MM.1S (cell line): ENCODE results near the gene LRRK1.

Experiments used
- DNase-seq: peaks from one replicate; pipeline ENCODE4 v3.0.0-alpha.2; 2015
- H2AFZ ChIP-seq: fragments of 300-600 bp; sonication (generic); 2 replicates; pipeline ENCODE4 v1.6.0; 2016; ENCODE audit warnings: antibody characterized with exemption, low read length
- H3F3A ChIP-seq: fragments of 300-600 bp; sonication (generic); 2 replicates; pipeline ENCODE4 v1.6.1; 2016; ENCODE audit warnings: mild to moderate bottlenecking, antibody characterized with exemption, low read length, moderate library complexity, mixed read lengths; ENCODE audit not compliant: insufficient read depth
- H3K27ac ChIP-seq: fragments of 300-600 bp; sonication (generic); 2 replicates; pipeline ENCODE4 v1.5.1; 2016; ENCODE audit warnings: mild to moderate bottlenecking, low read length
- H3K27me3 ChIP-seq: fragments of 300-600 bp; sonication (generic); replicated peaks from 2 replicates; pipeline ENCODE4 v1.6.0; 2016; ENCODE audit warnings: low read length; ENCODE audit not compliant: insufficient read depth
- H3K36me3 ChIP-seq: fragments of 300-600 bp; sonication (generic); replicated peaks from 2 replicates; pipeline ENCODE4 v1.6.1; 2016; ENCODE audit warnings: mild to moderate bottlenecking, low read length, mixed read lengths; ENCODE audit not compliant: insufficient read depth
- H3K4me1 ChIP-seq: fragments of 300-600 bp; sonication (generic); 2 replicates; pipeline ENCODE4 v1.6.1; 2016; ENCODE audit warnings: low read length, mixed read lengths
- H3K4me2 ChIP-seq: fragments of 300-600 bp; sonication (generic); 2 replicates; pipeline ENCODE4 v1.6.0; 2016; ENCODE audit warnings: low read depth, low read length
- H3K4me3 ChIP-seq: fragments of 300-600 bp; sonication (generic); 2 replicates; pipeline ENCODE4 v1.5.1; 2016; ENCODE audit warnings: low read length, mixed read lengths
- H3K79me2 ChIP-seq: fragments of 300-600 bp; sonication (generic); 2 replicates; pipeline ENCODE4 v1.6.1; 2016; ENCODE audit warnings: mixed run types, low read length, mixed read lengths
- H3K9ac ChIP-seq: fragments of 300-600 bp; sonication (generic); 2 replicates; pipeline ENCODE4 v1.6.1; 2016; ENCODE audit warnings: low read length, mixed read lengths
- H3K9me2 ChIP-seq: fragments of 300-600 bp; sonication (generic); replicated peaks from 2 replicates; pipeline ENCODE4 v1.6.1; 2016; ENCODE audit warnings: mild to moderate bottlenecking, low read length, mixed read lengths; ENCODE audit not compliant: insufficient read depth
- H3K9me3 ChIP-seq: fragments of 300-600 bp; sonication (generic); replicated peaks from 2 replicates; pipeline ENCODE4 v1.6.1; 2016; ENCODE audit warnings: mild to moderate bottlenecking, low read length, mixed read lengths; ENCODE audit not compliant: insufficient read depth
- H4K20me1 ChIP-seq: fragments of 300-600 bp; sonication (generic); 2 replicates; pipeline ENCODE4 v1.6.1; 2016; ENCODE audit warnings: mild to moderate bottlenecking, low read length, moderate library complexity, mixed read lengths; ENCODE audit not compliant: insufficient read depth
- EZH2 ChIP-seq: fragments of 300-600 bp; sonication (generic); optimal IDR thresholded peaks from 2 replicates; pipeline ENCODE3; 2017; ENCODE audit warnings: low read depth, mild to moderate bottlenecking, antibody characterized with exemption, low read length, mixed read lengths
- EZH2phosphoT487 ChIP-seq: fragments of 300-600 bp; sonication (generic); IDR thresholded peaks from 2 replicates; pipeline ENCODE4 v1.6.1; 2018; ENCODE audit warnings: antibody characterized with exemption, low read length
- TF ChIP-seq, protein P1 (sequence below): fragments of 300-600 bp; sonication (generic); IDR thresholded peaks from 2 replicates; pipeline ENCODE4 v1.5.1; 2016; ENCODE audit warnings: antibody characterized with exemption, low read length, mixed read lengths

Gene LRRK1

DNA sequence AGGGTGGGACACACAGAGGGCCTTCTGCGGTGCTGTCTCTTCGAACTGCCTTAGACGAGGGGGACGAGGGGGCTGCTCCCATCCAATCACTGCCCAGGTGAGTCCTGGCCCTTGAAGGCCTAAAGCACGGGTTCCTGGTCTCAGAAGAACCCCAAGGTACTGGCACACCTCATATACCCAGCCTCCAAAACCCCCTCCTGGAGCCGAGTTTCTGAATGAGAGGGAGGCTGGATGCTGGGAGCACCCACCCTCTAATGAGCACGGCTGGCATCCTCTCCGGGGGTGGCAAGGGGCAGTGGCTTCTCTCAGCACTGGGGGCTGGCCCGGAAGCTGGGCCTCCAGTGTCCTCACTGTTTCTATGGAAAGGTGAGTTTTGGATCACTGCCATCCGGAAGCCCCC, 165.6 kb downstream of the LRRK1 start:
- Histone ChIP-seq H3K36me3 (no peaks in the 10 kb centered on the region), H3K4me1 (0 out of 2 replicates have a peak, but pooled peaks cover 4% of the 10 kb centered on the region), H3K27me3 (no peaks in the 10 kb centered on the region), H3F3A (no peaks in the 10 kb centered on the region), H2AFZ (no peak overlapping the region), H3K4me2 (no peak overlapping the region), H3K9me3 (no peaks in the 10 kb centered on the region), H3K79me2 (no peaks in the 10 kb centered on the region), H3K27ac (no peak overlapping the region), H3K9me2 (no peaks in the 10 kb centered on the region), H4K20me1 (no peaks in the 10 kb centered on the region), H3K9ac (no peak overlapping the region), H3K4me3 (no peak overlapping the region)
- DNase-seq: no peak
- TF ChIP-seq EZH2phosphoT487 (no peak), EZH2 (no peak)
- TF ChIP-seq, protein P1, sequence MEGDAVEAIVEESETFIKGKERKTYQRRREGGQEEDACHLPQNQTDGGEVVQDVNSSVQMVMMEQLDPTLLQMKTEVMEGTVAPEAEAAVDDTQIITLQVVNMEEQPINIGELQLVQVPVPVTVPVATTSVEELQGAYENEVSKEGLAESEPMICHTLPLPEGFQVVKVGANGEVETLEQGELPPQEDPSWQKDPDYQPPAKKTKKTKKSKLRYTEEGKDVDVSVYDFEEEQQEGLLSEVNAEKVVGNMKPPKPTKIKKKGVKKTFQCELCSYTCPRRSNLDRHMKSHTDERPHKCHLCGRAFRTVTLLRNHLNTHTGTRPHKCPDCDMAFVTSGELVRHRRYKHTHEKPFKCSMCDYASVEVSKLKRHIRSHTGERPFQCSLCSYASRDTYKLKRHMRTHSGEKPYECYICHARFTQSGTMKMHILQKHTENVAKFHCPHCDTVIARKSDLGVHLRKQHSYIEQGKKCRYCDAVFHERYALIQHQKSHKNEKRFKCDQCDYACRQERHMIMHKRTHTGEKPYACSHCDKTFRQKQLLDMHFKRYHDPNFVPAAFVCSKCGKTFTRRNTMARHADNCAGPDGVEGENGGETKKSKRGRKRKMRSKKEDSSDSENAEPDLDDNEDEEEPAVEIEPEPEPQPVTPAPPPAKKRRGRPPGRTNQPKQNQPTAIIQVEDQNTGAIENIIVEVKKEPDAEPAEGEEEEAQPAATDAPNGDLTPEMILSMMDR: no peak

DNA sequence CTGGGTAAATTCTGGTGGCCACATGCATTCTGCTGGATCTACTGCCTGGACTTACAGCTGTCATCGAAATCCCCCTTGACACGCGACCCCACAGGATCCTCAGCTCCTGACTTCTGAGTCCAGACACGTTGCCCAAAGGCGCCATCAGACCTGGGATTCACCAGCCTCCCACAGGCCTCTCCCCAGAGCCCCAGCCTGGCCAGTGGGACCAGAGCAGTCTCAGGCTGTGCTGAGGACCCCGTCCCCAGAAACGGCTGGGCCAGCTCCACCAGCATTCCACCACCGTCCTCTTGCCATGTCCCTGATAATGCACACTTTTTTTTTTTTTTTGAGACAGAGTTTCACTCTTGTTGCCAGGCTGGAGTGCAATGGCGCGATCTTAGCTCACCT, 166.1 kb downstream of the LRRK1 start:
- H3K9me3 ChIP-seq: no peaks in the 10 kb centered on the region
- H3K27me3 ChIP-seq: no peaks in the 10 kb centered on the region
- H3K79me2 ChIP-seq: no peaks in the 10 kb centered on the region
- H3K4me3 ChIP-seq: no peak overlapping the region
- no peaks in the 10 kb centered on the region for H4K20me1 ChIP-seq
- 0 out of 2 replicates have a peak, but pooled peaks cover 8% of the 10 kb centered on the region for H3K4me1 ChIP-seq
- TF ChIP-seq EZH2phosphoT487 (no peak), EZH2 (no peak)
- TF ChIP-seq, protein P1: no peak
- no peak overlapping the region for H3K4me2 ChIP-seq
- no peaks in the 10 kb centered on the region for H3F3A ChIP-seq
- H3K9ac ChIP-seq: no peak overlapping the region
- no peak overlapping the region for H2AFZ ChIP-seq
- H3K36me3 ChIP-seq: no peaks in the 10 kb centered on the region
- H3K9me2 ChIP-seq: no peaks in the 10 kb centered on the region
- no peak for DNase-seq
- no peak overlapping the region for H3K27ac ChIP-seq

DNA sequence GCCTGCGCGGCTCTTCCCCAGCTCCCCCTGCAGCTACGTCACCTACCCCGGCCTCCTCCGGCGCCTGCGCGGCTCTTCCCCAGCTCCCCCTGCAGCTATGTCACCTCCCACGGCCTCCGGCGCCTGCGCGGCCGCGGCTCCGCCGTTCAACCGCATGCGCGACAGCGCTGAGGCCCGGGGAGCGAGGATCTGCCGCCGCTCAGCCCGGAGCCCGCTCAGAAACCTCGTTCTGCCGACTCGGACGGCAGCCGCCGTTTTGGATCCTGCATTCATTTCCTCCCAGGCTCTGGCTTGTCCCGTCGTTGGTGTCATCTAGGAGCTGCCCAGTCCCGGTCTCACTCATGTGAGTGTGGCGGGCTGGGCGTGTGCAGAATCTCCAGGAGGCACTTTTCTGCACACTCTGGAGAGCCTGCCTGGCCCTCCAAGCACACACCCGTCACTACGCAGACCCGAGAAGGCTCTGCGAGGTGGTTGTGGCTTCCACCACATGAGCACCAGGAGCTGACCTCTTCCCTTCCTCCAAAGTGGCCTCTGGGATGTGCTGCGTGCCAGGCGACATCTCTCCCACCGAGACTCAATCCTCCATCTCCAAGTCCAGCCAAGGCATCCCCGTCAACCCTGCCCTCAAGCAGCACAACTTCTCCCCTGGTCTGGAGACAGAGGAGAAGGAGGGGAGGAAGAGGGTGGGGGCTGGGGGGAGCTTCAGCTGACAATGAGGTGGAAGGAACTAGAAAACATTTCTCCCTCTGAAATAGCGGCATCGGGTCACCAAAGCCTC, 167.4 kb downstream of the LRRK1 start:
- Histone ChIP-seq H3F3A (no peaks in the 10 kb centered on the region), H3K4me3 (no peak overlapping the region), H2AFZ (no peak overlapping the region), H3K9me3 (no peaks in the 10 kb centered on the region), H3K4me2 (no peak overlapping the region), H3K27me3 (no peaks in the 10 kb centered on the region), H3K36me3 (no peaks in the 10 kb centered on the region), H3K9me2 (no peaks in the 10 kb centered on the region), H3K79me2 (no peaks in the 10 kb centered on the region), H4K20me1 (no peaks in the 10 kb centered on the region), H3K4me1 (0 out of 2 replicates have a peak, but pooled peaks cover 8% of the 10 kb centered on the region), H3K9ac (no peak overlapping the region), H3K27ac (no peak overlapping the region)
- DNase-seq: no peak
- no peak for TF ChIP-seq EZH2
- TF ChIP-seq EZH2phosphoT487: no peak
- TF ChIP-seq, protein P1: no peak
